ENCODE data around the gene LRRC2. TPM values are rescaled to one million over a fixed set of nuclear protein-coding genes. Genes with fewer than 3 reads are reported as not detected.

The LRRC2 gene
- total and polyA plus RNA-seq, 2 donors (not counting 3 experiments of a cell fraction or from before 2014, with no cell fraction given) = 0.14 to 0.73 TPM

GRCh38 chr3:46615050-46615775, 49.1 kb upstream of the LRRC2 start:
- Histone ChIP-seq H3K27me3 (ENCODE audit: control insufficient read depth in 2 of 2, insufficient read depth in 2 of 2, low read length in 2 of 2) (peaks cover 0 to 8% of the 10 kb centered on the region in 2 experiments), H3K4me2 (ENCODE audit: insufficient read depth, low read length) (no peak overlapping the region), H4K20me1 (replicated peaks; ENCODE audit: control insufficient read depth, extremely low read depth, insufficient read depth, low read length) (no peaks in the 10 kb centered on the region), H3K36me3 (ENCODE audit: control insufficient read depth in 2 of 2, extremely low read depth in 1 of 2, insufficient read depth in 2 of 2, low read length in 2 of 2) (no peaks in the 10 kb centered on the region), H3K9me3 (replicated peaks; ENCODE audit: control insufficient read depth, insufficient read depth, low read length) (no peaks in the 10 kb centered on the region), H3K27ac (ENCODE audit: insufficient read depth, low read depth, low read length) (no peak overlapping the region), H3K9ac (replicated peaks; ENCODE audit: extremely low read depth, insufficient read depth, low read length) (no peak overlapping the region), H3K4me3 (replicated peaks in 1 of 3; ENCODE audit: insufficient read depth in 1 of 3, low read depth in 1 of 3, low read length in 3 of 3) (no peak overlapping the region), H3K79me2 (ENCODE audit: control insufficient read depth, insufficient read depth, low read length) (no peaks in the 10 kb centered on the region), H3K4me1 (ENCODE audit: control insufficient read depth, extremely low read depth, insufficient read depth, low read length) (no peaks in the 10 kb centered on the region), H2AFZ (ENCODE audit: low read depth, low read length) (no peak overlapping the region), H3K9me1 (replicated peaks; ENCODE audit: control insufficient read depth, extremely low read depth, insufficient read depth, low read length) (no peaks in the 10 kb centered on the region)
- ChIA-PET POLR2A (no interaction called here), CTCF (interaction anchor here (1.1 to 1.2 kb wide), 2 partner anchors 119 to 127 kb away, joined by 4 read pairs; no protein-coding TSS in a partner anchor)
- intact Hi-C loops (cut with micrococcal nuclease) = no loop called here
- dilution Hi-C loops (cut with MboI; ENCODE audit: extremely low pct_ligation_motif_present, low sequenced_read_pairs) = no loop called here
- no peak for DNase-seq (ENCODE audit: low read depth, low spot score)
- TF ChIP-seq MYC (IDR thresholded peaks at IDR 0.05; ENCODE audit: low read depth, low read length) (no peak), CTCF (IDR thresholded peaks at IDR 0.05; ENCODE audit: extremely low read depth in 1 of 2, insufficient read depth in 1 of 2, low read depth in 1 of 2, low read length in 2 of 2) (no peak), FOS (IDR thresholded peaks at IDR 0.05; ENCODE audit: borderline replicate concordance, insufficient read depth, low read length) (no peak), MAX (IDR thresholded peaks at IDR 0.05; ENCODE audit: insufficient read depth, insufficient read length) (no peak), POLR2AphosphoS5 (IDR thresholded peaks at IDR 0.05; ENCODE audit: insufficient read depth, low read depth, low read length) (no peak), POLR2A (IDR thresholded peaks at IDR 0.05; ENCODE audit: low read depth, low read length) (no peak), EZH2 (IDR thresholded peaks at IDR 0.05; ENCODE audit: borderline replicate concordance, low read depth, low read length, severe bottlenecking) (no peak), GATA2 (IDR thresholded peaks at IDR 0.05; ENCODE audit: insufficient read depth, insufficient read length, low read depth, low read length) (no peak)
- FAIRE-seq = no peak
- BruUV-seq (replicated peaks) = no TSS peak
